GM18951 (cell line): Measurements from ENCODE around the gene IQCH.
"Not testable (repeated sequence)": the region's sequence is repeated elsewhere in the genome, so short reads cannot be mapped to it uniquely, and the experiment has no call there.

Experiments
- POLR2A ChIP-seq: IDR thresholded peaks from 4 replicates; pipeline ENCODE4 v1.6.1; 2011; ENCODE audit warnings: mild to moderate bottlenecking; ENCODE audit not compliant: insufficient read length, insufficient read depth; ENCODE audit errors: extremely low read depth
- in situ Hi-C: fragments of 300-500 bp; cut with MboI; formaldehyde crosslinking; loops from one replicate; pipeline ENCODE4 v1.12.0; 2022; ENCODE audit warnings: low sequenced_read_pairs, mixed read lengths, inconsistent platforms; ENCODE audit not compliant: unreplicated experiment

The IQCH gene

GRCh38 chr15:67228286-67228685, 26.3 kb upstream of the IQCH start:
- TF ChIP-seq POLR2A, result no peak
- in situ Hi-C loops, result no loop called here

- TF ChIP-seq POLR2A, result no peak
- in situ Hi-C loops, result no loop called here
Observed at GRCh38 chr15:67230504-67230903, 24.1 kb upstream of the IQCH start.

DNA sequence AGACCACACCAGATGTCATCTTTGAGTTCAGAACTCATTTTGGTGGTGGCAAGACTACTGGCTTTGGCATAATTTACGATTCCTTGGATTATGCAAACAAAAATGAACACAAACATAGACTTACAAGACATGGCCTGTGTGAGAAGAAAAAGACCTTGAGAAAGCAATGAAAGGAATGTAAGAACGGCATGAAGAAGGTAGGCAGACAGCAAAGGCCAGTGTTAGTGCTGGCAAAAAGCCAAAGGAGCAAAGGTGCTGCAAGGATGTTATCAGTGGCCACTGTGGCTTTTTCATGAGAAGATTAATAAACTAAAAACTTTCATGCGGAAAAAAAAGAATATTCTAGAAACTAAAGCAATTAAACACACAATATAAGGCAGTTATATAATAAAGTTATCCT, 22.0 kb upstream of the IQCH start:
- in situ Hi-C loops, result no loop called here
- TF ChIP-seq POLR2A, result no peak

DNA sequence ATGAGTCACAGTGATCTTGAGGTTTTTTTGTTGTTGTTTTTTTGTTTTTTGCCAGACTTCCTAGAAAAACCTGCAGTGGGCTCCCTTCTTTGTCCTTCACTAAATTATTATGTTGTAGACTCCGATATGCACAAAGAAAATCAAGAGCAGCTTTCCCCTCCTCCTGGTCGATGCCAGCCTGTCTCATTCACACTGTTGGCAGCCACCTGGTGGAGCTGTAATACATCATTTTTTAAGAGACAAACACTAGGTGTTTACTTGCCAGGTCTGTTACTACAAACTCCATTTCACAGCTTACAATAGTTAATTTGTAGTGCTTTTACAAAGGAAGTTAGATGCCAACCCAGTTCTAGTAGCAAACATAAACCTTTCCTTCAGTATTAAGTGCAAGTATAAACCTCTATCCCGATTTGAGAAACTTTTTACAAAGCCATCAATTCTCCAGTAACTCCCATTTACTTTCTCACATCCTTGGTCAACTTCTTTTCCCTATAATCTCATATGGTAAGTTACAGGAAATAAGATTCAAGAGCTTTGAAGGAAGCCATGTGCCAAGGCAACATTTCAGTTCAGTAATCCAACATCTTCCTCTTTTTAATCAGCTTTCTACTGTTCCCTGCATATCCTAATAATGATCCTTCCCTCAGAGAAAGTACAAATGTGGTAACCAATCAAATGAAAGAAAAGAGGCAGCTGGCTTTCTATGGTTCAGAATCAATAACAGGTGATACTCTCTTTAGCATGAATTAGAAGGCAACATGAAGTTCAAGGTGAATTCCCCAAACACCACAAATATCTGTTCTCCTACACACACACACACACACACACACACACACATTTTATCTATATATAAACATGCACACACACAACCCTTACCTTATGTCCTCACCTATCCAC, 14.1 kb upstream of the IQCH start:
- in situ Hi-C loops, result no loop called here

GRCh38 chr15:67241132-67241855, 13.3 kb upstream of the IQCH start:
- TF ChIP-seq POLR2A, result no peak
- in situ Hi-C loops, result no loop called here

More for the DNA sequence above, 14.1 kb upstream of the IQCH start:
- TF ChIP-seq POLR2A, result no peak

- no peak for TF ChIP-seq POLR2A
- in situ Hi-C loops, result no loop called here
Observed at GRCh38 chr15:67242708-67243111, 11.9 kb upstream of the IQCH start.

DNA sequence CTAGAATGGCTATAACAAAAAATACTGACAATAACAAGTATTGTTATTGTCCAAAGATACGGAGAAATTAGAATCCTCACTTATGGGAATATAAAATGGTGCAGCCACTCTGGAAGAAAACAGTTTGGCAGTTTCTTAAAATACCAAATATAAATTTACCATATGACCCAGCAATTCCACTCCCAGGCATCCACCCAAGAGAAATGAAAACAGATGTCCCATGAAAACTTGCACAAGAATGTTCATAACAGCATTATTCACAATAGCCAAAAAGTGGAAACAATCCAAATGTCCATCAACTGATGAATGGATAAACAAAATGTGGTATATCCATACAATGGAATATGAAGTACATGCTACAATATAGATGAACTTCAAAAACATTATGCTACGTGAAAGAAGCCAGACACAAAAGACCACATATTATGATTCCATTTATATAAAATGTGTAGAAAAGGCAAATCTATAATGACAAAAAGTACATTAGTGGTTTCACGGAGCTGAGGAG, 9.6 kb upstream of the IQCH start:
- no peak for TF ChIP-seq POLR2A
- in situ Hi-C loops, result no loop called here

DNA sequence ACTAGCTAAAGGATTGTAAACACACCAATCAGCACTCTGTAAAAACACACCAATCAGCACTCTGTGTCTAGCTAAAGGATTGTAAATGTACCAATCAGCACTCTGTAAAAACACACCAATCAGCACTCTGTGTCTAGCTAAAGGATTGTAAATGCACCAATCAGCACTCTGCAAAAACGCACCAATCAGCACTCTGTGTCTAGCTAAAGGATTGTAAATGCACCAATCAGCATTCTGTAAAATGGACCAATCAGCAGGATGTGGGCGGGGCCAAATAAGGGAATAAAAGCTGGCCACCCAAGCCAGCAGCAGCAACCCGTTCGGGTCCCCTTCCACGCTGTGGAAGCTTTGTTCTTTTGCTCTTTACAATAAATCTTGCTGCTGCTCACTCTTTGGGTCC, 8.0 kb upstream of the IQCH start:
- in situ Hi-C loops, result not testable (repeated sequence)

- TF ChIP-seq POLR2A, result no peak
- in situ Hi-C loops, result no loop called here
Observed at GRCh38 chr15:67248011-67248505, 6.5 kb upstream of the IQCH start.

- in situ Hi-C loops, result no loop called here
Observed at GRCh38 chr15:67249830-67250229, 4.8 kb upstream of the IQCH start.

DNA sequence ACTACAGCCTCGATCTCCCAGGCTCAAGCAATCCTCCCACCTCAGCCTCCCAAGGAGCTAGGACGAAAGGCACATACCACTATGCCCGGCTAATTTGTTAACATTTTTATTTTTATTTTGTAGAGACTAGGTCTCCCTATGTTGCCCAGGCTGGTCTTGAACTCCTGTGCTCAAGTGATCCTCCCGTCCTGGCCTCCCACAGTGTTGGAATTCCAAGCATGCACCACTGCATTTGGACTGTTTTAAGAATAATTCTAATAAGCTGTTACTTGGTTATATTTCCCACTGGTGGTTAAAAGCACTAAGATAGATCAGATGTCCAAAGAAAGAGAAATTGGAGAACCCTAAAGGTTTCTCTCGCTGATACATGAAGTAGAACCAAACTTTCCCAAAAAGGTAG, 3.3 kb upstream of the IQCH start:
- in situ Hi-C loops, result no loop called here
- TF ChIP-seq POLR2A, result no peak

More at GRCh38 chr15:67249830-67250229, 4.8 kb upstream of the IQCH start:
- TF ChIP-seq POLR2A, result no peak

DNA sequence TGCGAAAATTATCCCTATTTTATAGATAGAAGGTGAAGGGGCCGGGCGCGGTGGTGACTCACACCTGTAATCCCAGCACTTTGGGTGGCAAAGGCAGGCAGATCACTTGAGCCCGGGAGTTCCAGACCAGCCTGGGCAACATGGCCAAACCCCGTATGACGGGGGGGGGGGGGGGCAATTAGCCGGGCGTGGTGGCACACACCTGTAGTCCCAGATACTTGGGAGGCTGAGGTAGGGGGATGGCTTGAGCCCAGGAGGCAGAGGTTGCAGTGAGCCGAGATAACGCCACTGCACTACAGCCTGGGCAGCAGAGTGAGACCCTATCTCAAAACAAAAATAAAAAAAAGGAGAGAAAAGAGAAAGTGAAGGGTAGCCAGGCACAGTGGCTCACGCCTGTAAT, 1.5 kb upstream of the IQCH start:
- in situ Hi-C loops, result no loop called here
- TF ChIP-seq POLR2A, result no peak

GRCh38 chr15:67253549-67254237, 893 bp upstream of the IQCH start:
- no peak for TF ChIP-seq POLR2A
- in situ Hi-C loops, result no loop called here
